GM12878 (cell line): ENCODE measurements around the gene MMRN2. TPM values are rescaled to one million over a fixed set of nuclear protein-coding genes. Genes with fewer than 3 reads are reported as not detected.
"Not testable (repeated sequence)": the region's sequence is repeated elsewhere in the genome, so short reads cannot be mapped to it uniquely, and the experiment has no call there.

ENCODE experiments used
- ATAC-seq: fragments of 200-7000 bp; cut with Tn5 transposase; 3 replicates; pipeline ENCODE4 v1.9.1; 2020; ENCODE audit warnings: mild to moderate bottlenecking, moderate library complexity
- BruUV-seq: library from RNA; stranded (reverse); fragments of 400-500 nt; replicated peaks from 2 replicates; lab custom pipeline; 2021; lab: Mats Ljungman, UMichigan
- CTCF ChIA-PET: fragments of 300-600 bp; sonication (Branson Sonifier 250); formaldehyde crosslinking; extraction: SDS; loops from one replicate; lab custom pipeline; 2021; ENCODE audit warnings: inconsistent platforms; lab: Yijun Ruan, JAX
- POLR2A ChIA-PET: fragments of 350-600 bp; formaldehyde crosslinking; extraction: SDS; loops from one replicate; lab custom pipeline; 2021; ENCODE audit warnings: inconsistent platforms; lab: Charles Lee
- RAD21 ChIA-PET: fragments of 300-600 bp; sonication (Branson Sonifier 250); formaldehyde crosslinking; loops from one replicate; lab custom pipeline; 2023; ENCODE audit warnings: antibody characterized with exemption; ENCODE audit not compliant: unreplicated experiment; lab: Charles Lee
- SMC1A ChIA-PET: fragments of 300-600 bp; sonication (Branson Sonifier 250); formaldehyde crosslinking; loops from one replicate; lab custom pipeline; 2023; ENCODE audit not compliant: unreplicated experiment, uncharacterized antibody; lab: Charles Lee
- DNase-seq: peaks from one replicate; pipeline ENCODE4 v3.0.0-alpha.2; 2011; ENCODE audit warnings: low read depth, low spot score
- FAIRE-seq: peaks from 3 replicates; lab custom pipeline; 2011; peaks lifted over from hg19 to GRCh38; lab: Jason Lieb, UNC
- H2AFZ ChIP-seq: 2 replicates; pipeline ENCODE4 v1.6.0; 2011; ENCODE audit warnings: low read depth, low read length, control low read depth; ENCODE audit not compliant: control insufficient read depth
- H3K27ac ChIP-seq: 2 replicates; pipeline ENCODE4 v1.5.1; 2011; ENCODE audit warnings: control low read depth; ENCODE audit not compliant: control insufficient read depth, insufficient read depth
- H3K27me3 ChIP-seq, 2 experiments: replicated peaks in 1 of 2; 2 replicates each; pipeline versions ENCODE4 v1.6.0 to v1.6.1; 2011; ENCODE audit warnings: low read length in 1 of 2; ENCODE audit not compliant: control insufficient read depth in 2 of 2, insufficient read depth in 2 of 2
- H3K36me3 ChIP-seq, 2 experiments: 2 replicates each; pipeline ENCODE4 v1.5.1; 2011; ENCODE audit warnings: low read length in 1 of 2; ENCODE audit not compliant: control insufficient read depth in 2 of 2, insufficient read depth in 2 of 2
- H3K4me1 ChIP-seq: 2 replicates; pipeline ENCODE4 v1.6.1; 2011; ENCODE audit warnings: mild to moderate bottlenecking, low read length, moderate library complexity, mixed read lengths; ENCODE audit not compliant: control insufficient read depth, insufficient read depth
- H3K4me2 ChIP-seq: 2 replicates; pipeline ENCODE4 v1.6.0; 2011; ENCODE audit warnings: control low read depth; ENCODE audit not compliant: control insufficient read depth, insufficient read depth
- H3K4me3 ChIP-seq: fragments of 200-600 bp; sonication (generic); 2 replicates; pipeline ENCODE4 v1.5.1; 2016
- H3K79me2 ChIP-seq: 2 replicates; pipeline ENCODE4 v1.6.0; 2011; ENCODE audit warnings: low read length; ENCODE audit not compliant: control insufficient read depth, insufficient read depth
- H3K9ac ChIP-seq: 2 replicates; pipeline ENCODE4 v1.8.0; 2011; ENCODE audit warnings: low read length, control low read depth, mixed read lengths; ENCODE audit not compliant: control insufficient read depth, insufficient read depth
- H3K9me3 ChIP-seq: replicated peaks from 3 replicates; pipeline ENCODE4 v1.5.1; 2011; ENCODE audit warnings: mild to moderate bottlenecking, low read length; ENCODE audit not compliant: control insufficient read depth, insufficient read depth
- H4K20me1 ChIP-seq: 2 replicates; pipeline ENCODE4 v1.6.0; 2011; ENCODE audit not compliant: control insufficient read depth, insufficient read depth
- BMI1 ChIP-seq: fragments of 450-650 bp; IDR thresholded peaks from 2 replicates; pipeline ENCODE4 v1.6.1; 2016; ENCODE audit warnings: mild to moderate bottlenecking, moderate library complexity, borderline replicate concordance
- CBX5 ChIP-seq: sonication (generic); IDR thresholded peaks from 2 replicates; pipeline ENCODE4 v1.6.1; 2016; ENCODE audit warnings: low read depth, moderate library complexity, mild to moderate bottlenecking, inconsistent platforms
- CHD2 ChIP-seq: IDR thresholded peaks from 2 replicates; pipeline ENCODE4 v1.6.1; 2011; ENCODE audit warnings: low read depth, low read length, improper control_type of control experiment, borderline replicate concordance
- EP300 ChIP-seq, 2 experiments: fragments of 150-350 bp in 1 of 2; IDR thresholded peaks; 2 replicates each; pipeline ENCODE4 v1.6.1; 2011 to 2012; ENCODE audit warnings: low read depth in 2 of 2, low read length in 2 of 2, borderline replicate concordance in 1 of 2, improper control_type of control experiment in 1 of 2, inconsistent platforms in 1 of 2; ENCODE audit not compliant: control insufficient read depth in 1 of 2
- IRF4 ChIP-seq: IDR thresholded peaks from 2 replicates; pipeline ENCODE4 v1.6.1; 2011; ENCODE audit warnings: low read depth, low read length
- JUND ChIP-seq: IDR thresholded peaks from 2 replicates; pipeline ENCODE4 v1.6.1; 2012; ENCODE audit warnings: low read depth, mild to moderate bottlenecking, low read length, improper control_type of control experiment, moderate library complexity
- LARP7 ChIP-seq: fragments of 450-650 bp; IDR thresholded peaks from 2 replicates; pipeline ENCODE4 v1.6.1; 2017; ENCODE audit warnings: mild to moderate bottlenecking
- MYC ChIP-seq: IDR thresholded peaks from 2 replicates; pipeline ENCODE4 v1.6.1; 2011; ENCODE audit warnings: mild to moderate bottlenecking, low read length, moderate library complexity, inconsistent platforms; ENCODE audit not compliant: insufficient read depth, insufficient replicate concordance, insufficient read length, severe bottlenecking
- NBN ChIP-seq: fragments of 450-650 bp; IDR thresholded peaks from 2 replicates; pipeline ENCODE4 v1.6.1; 2016
- NR2C1 ChIP-seq: fragments of 450-650 bp; IDR thresholded peaks from 2 replicates; pipeline ENCODE4 v1.6.1; 2017; ENCODE audit warnings: antibody characterized with exemption, mild to moderate bottlenecking, moderate library complexity
- NR2F1 ChIP-seq: fragments of 450-650 bp; conservative IDR thresholded peaks from 2 replicates; pipeline ENCODE4 v1.6.1; 2017; ENCODE audit warnings: mild to moderate bottlenecking
- NRF1 ChIP-seq: conservative IDR thresholded peaks from 2 replicates; pipeline ENCODE4 v1.6.1; 2011; ENCODE audit warnings: mild to moderate bottlenecking, low read depth, low read length, improper control_type of control experiment
- POLR2AphosphoS5 ChIP-seq: IDR thresholded peaks from 2 replicates; pipeline ENCODE4 v1.6.1; 2011; ENCODE audit warnings: mild to moderate bottlenecking, low read length, inconsistent platforms
- RELB ChIP-seq: fragments of 450-650 bp; IDR thresholded peaks from 2 replicates; pipeline ENCODE4 v1.6.1; 2017; ENCODE audit warnings: low read depth, mild to moderate bottlenecking, moderate library complexity
- SIX5 ChIP-seq: IDR thresholded peaks from 2 replicates; pipeline ENCODE4 v1.6.1; 2011; ENCODE audit warnings: mild to moderate bottlenecking, low read depth, low read length, moderate library complexity; ENCODE audit not compliant: severe bottlenecking
- STAT3 ChIP-seq: IDR thresholded peaks from 2 replicates; pipeline ENCODE4 v1.6.1; 2011; ENCODE audit warnings: low read depth, low read length, improper control_type of control experiment
- TCF7 ChIP-seq: IDR thresholded peaks from 2 replicates; pipeline ENCODE4 v1.6.1; 2014; ENCODE audit warnings: antibody characterized with exemption, borderline replicate concordance
- ZNF217 ChIP-seq: fragments of 450-650 bp; IDR thresholded peaks from 2 replicates; pipeline ENCODE4 v1.6.1; 2017; ENCODE audit warnings: antibody characterized with exemption, mild to moderate bottlenecking
- WGBS: methylation state at CpG from one replicate; pipeline ENCODE4 v1.1.6; 2016; ENCODE audit warnings: low lambda C conversion rate; ENCODE audit not compliant: insufficient replicate concordance, insufficient coverage; ENCODE audit errors: missing lambda C conversion rate; 5-methylcytosine and 5-hydroxymethylcytosine counted together
- in situ Hi-C: fragments of 300-500 bp; cut with MboI; formaldehyde crosslinking; loops from 9 replicates; pipeline ENCODE4 v1.14.3; 2018; ENCODE audit warnings: mixed read lengths
- intact Hi-C: fragments of 100-400 bp; cut with micrococcal nuclease; formaldehyde crosslinking; loops from one replicate; pipeline ENCODE4 v1.14.2; 2022; ENCODE audit not compliant: unreplicated experiment
- polyA plus RNA-seq, 11 experiments: library from polyadenylated mRNA; depleted of rRNA in 4 of 11; unstranded in 6 of 11; stranded (reverse) in 5 of 11; fragments of >200 nt; fragmentation: Nextera tagmentation in 4 of 11; fragmentation: Illumina TruSeq in 1 of 11; extraction: Ambion mirVana in 4 of 11; extraction: Trizol in 1 of 11; gene quantifications; 1 replicate in 1 of 11; 2 replicates in 10 of 11; pipeline versions ENCODE4 v1.2.1 to v1.2.3, GENCODE V29; 2011 to 2016; ENCODE audit warnings: inconsistent platforms in 2 of 11, missing spikeins in 2 of 11, low read depth in 1 of 11
- total RNA-seq, 4 experiments: library from RNA; depleted of rRNA in 3 of 4; stranded (reverse); fragments of >200 nt in 3 of 4; fragmentation: Illumina TruSeq in 1 of 4; extraction: Trizol in 1 of 4; gene quantifications; 2 replicates each; pipeline versions ENCODE4 v1.2.1 to v1.2.3, GENCODE V29; 2013 to 2021

The MMRN2 gene
- total and polyA plus RNA-seq, 10 of the 15 experiments (the other 5 are each of a cell fraction or from before 2014, with no cell fraction given) = 0.09 to 1.0 (median 0.54) TPM; not detected in 3

GRCh38 chr10:86981716-86982115 lies 24.3 kb upstream of the MMRN2 start:
- DNase-seq (no peak), FAIRE-seq (no peak), ATAC-seq (no peak)
- Histone ChIP-seq H3K27me3 (no peaks in the 10 kb centered on the region; a peak in 2 of 4 replicates), H3K36me3 (no peaks in the 10 kb centered on the region), H3K4me1 (no peaks in the 10 kb centered on the region), H3K27ac (no peak overlapping the region), H3K4me2 (no peak overlapping the region), H4K20me1 (no peaks in the 10 kb centered on the region), H3K4me3 (no peak overlapping the region), H3K9ac (no peak overlapping the region), H3K79me2 (no peaks in the 10 kb centered on the region), H2AFZ (no peak overlapping the region), H3K9me3 (no peaks in the 10 kb centered on the region)
- ChIA-PET CTCF (no interaction called here), SMC1A (no interaction called here), POLR2A (no interaction called here), RAD21 (no interaction called here)
- in situ Hi-C loops (no loop called here), intact Hi-C loops (no loop called here)
- no peak for TF ChIP-seq NRF1
- no peak for TF ChIP-seq RELB
- no peak for TF ChIP-seq EP300 (IDR thresholded peaks at IDR 0.05; ENCODE audit: borderline replicate concordance in 1 of 2, control insufficient read depth in 1 of 2, low read depth in 2 of 2, low read length in 2 of 2)
- no peak for TF ChIP-seq JUND
- no peak for TF ChIP-seq SIX5
- no peak for TF ChIP-seq MYC
- TF ChIP-seq NR2C1 = no peak
- TF ChIP-seq IRF4 = no peak
- TF ChIP-seq CBX5 = no peak
- TF ChIP-seq TCF7 = no peak
- no peak for TF ChIP-seq POLR2AphosphoS5
- no peak for TF ChIP-seq NBN
- TF ChIP-seq NR2F1 = no peak
- no peak for TF ChIP-seq BMI1
- TF ChIP-seq LARP7 = no peak
- no peak for TF ChIP-seq ZNF217
- TF ChIP-seq STAT3 = no peak
- no peak for TF ChIP-seq CHD2
- BruUV-seq = no TSS peak
- 20% methylated on average over 5 of the region's 5 CpGs for WGBS

GRCh38 chr10:86981020-86981419 lies 23.6 kb upstream of the MMRN2 start:
- H3K4me3 ChIP-seq, FAIRE-seq, H2AFZ ChIP-seq, RAD21 ChIA-PET, H3K79me2 ChIP-seq, in situ Hi-C loops, H3K4me1 ChIP-seq, ATAC-seq, H3K27me3 ChIP-seq, H3K27ac ChIP-seq, SMC1A ChIA-PET, H3K9me3 ChIP-seq, POLR2A ChIA-PET, H3K4me2 ChIP-seq, DNase-seq, H4K20me1 ChIP-seq, H3K36me3 ChIP-seq, BruUV-seq, intact Hi-C loops, H3K9ac ChIP-seq: not testable (repeated sequence)
- WGBS = 24% methylated on average over 6 of the region's 6 CpGs
- CTCF ChIA-PET = interaction anchor here (0.6 kb wide), 1 partner anchor 11 kb away, joined by 3 read pairs; no protein-coding TSS in a partner anchor
